Daoy (cell line): Measurements from ENCODE around the gene SNN. TPM values are rescaled to one million over a fixed set of nuclear protein-coding genes. Genes with fewer than 3 reads are reported as not detected.

Source experiments
- DNase-seq: peaks from one replicate; pipeline ENCODE4 v3.0.0-alpha.2; 2015; ENCODE audit warnings: low read depth
- total RNA-seq: library from RNA; depleted of rRNA; stranded (reverse); fragments of >200 nt; shearing (Covaris generic); gene quantifications from 2 replicates; pipeline ENCODE4 v1.2.3, GENCODE V29; 2014

Gene SNN
- total RNA-seq, 1 experiment from 2014 or later = 3.5 TPM

DNA sequence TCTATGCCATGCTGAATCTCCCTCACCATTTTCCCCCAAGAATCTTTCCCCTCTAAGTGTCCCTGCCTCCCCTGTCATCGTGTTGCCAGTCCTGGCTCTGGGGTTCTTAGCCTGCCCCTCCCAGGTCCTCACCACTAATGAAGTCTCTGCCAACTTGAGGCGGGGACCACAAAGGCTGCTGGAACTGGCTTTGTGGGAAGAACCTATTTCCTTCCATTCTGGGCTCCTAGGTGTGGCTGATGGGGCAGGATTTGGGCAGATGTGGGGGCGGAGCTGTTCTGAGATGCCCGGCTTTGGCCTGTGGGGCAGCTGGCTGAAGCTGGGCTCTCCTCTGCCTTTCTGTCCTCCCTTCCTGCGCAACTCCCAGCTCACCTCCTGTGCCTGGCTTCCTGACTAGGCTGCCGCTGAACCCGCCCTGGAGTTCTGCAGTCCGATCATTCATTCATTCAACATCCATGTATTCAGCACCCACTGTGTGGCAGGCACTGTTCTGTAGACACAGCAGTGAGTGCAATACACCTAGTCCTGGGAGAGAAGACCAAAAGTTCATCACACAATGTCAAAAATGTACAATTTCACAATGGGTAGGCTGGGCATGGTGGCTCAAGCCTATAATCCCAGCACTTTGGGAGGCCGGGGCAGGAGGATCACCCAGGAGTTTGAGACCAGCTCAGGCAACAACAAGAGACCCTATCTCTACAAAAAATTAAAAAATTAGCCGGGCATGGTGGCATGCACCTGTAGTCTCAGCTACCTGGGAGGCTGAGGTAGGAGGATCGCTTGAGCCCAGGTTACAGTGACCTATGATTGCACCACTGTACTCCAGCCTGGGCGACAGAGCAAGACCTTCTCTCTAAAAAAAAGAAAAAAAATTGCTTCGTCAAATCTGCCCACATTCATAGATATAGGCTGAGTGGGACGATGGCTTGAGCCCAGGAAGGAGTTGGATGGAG, 1.9 kb upstream of the SNN start:
- no peak for DNase-seq

GRCh38 chr16:11667221-11667823, 933 bp upstream of the SNN start:
- no peak for DNase-seq

- no peak for DNase-seq
Observed at GRCh38 chr16:11668623-11669379, 546 bp downstream of the SNN start.

DNA sequence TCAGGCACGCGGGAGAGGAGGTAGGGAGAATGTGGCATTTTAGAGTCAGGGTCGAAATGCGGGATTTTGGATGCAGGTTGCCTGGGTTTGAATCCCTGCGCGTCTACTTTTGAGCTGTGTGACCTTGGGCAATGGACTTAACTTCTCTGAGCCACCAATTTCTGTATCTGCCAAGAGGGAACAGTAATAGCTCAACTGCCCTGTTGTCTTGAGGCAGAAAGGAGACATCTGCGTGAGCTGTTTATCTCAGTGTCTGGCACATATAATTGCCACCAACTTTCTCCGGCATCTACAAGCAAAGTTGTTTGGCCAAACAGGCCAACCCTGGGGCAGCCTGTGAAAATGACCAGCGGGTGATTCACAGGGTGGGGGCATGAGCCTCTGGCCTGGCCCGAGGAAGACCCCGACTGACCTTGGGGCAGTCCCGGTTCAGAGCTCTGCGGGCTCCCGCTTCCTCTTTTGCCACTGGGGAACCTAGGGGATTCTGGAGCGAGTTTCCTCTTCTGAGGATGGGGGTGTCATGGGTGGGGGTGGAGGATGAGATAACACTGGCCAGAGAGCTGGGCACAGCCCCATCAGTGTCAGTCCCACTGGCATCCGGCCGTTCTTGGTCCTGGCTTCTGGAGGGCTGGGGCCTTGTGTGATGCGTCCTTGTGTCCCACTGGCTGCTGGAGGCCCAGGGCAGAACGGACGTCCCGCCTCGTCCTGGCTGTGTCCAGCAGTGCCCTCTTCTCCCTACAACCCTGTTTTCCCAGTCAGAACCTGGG, 1.3 kb downstream of the SNN start:
- DNase-seq = no peak

GRCh38 chr16:11670171-11671131, 2.2 kb downstream of the SNN start:
- no peak for DNase-seq

DNA sequence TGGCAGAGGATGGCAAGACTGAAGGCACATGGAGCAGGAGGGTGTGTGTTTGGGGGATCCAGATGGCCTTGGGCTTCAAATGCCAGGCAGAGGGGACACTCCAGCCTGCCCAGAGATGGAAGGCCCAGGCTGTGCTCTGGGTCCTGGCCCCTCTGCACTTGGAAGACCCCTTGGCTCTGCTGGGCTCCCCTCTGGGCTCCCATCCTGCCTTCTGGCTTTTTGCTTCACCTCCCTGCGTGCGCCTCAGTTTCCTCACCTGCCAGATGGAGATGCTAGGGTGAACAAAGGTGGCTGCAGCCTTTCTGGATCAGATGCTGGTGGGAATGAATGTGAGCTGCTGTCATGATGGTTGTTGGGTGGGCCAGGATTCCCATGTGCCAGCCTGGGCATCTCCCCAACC, 3.0 kb downstream of the SNN start:
- no peak for DNase-seq

GRCh38 chr16:11671676-11672075, 3.4 kb downstream of the SNN start:
- no peak for DNase-seq

GRCh38 chr16:11672206-11673090, 4.2 kb downstream of the SNN start:
- DNase-seq = no peak

DNA sequence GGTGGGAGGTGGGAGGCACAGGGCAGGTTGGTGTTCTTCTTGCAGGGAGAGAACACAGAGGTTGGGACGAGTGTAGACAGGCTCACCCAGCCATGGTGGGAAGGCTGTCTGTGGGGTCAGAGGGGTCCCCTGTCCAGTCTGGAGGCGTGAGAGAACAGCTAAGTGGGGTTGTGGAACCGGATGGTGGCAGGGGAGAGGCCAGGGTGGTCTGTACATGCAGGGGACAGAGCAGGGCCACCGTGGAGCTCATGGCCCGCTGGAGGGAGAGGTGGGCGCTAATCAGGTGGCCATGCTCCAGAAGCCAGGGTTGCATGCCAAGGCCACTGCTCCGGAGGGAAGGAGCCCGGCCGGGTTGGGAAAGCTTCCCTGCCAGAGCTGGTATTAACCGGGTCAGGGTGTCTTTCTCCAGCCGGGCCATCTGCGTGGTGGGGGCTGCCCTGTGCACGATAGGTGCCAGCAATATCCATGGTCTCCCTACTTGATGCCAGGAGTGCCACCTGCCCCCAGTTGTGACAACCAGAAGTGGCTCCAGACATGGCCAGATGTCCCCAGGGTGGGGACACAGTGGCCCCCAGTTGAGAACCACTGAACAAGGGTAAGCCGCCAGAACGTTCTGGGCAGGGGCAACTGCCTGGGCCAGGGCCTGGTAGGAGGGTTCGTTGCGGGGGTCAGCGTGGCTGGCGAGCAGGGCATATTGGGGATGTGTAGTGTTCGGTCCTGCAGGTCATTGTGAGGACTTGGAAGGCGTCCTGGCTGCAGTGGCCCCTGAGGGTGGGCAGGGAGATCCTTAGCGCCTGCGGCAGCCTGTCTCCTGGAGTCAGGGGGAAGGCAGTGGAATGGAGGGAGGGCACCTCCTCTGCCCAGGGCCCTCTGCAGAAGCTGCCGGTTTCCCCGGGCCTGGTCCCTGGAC, 5.1 kb downstream of the SNN start:
- no peak for DNase-seq

GRCh38 chr16:11674001-11674817, 6.0 kb downstream of the SNN start:
- no peak for DNase-seq

DNA sequence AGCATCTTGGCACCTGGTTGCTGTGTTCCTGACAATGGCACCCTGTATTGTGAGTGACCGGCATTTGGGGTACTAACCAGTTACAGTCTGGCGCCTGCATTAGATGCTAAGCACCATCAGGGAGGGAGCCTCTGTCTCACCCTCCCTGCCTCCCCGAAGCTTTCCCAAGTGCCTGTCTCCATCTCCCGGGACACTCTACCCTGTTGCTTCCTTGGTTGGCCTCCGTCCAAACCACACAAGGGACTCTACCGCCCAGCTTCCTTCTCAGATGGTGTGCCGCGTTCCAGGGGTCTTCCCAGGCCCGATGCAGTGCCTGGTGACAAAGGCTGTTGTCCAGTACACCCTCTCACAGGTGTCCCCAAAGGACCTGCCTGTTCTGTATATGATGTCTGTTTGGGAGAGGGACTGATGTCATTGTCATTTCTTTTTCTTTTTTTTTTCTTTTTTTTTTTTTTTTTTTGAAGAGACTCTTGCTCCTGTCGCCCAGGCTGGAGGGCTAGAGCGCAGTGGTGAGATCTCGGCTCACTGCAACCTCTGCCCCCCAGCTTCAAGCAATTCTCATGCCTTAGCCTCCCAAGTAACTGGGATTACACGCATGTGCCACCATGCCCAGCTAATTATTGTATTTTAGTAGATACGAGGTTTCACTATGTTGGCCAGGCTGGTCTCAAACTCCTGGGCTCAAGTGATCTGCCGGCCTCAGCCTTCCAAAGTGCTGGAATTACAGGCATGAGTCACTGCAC, 6.7 kb downstream of the SNN start:
- DNase-seq = peak; percentile 55

DNA sequence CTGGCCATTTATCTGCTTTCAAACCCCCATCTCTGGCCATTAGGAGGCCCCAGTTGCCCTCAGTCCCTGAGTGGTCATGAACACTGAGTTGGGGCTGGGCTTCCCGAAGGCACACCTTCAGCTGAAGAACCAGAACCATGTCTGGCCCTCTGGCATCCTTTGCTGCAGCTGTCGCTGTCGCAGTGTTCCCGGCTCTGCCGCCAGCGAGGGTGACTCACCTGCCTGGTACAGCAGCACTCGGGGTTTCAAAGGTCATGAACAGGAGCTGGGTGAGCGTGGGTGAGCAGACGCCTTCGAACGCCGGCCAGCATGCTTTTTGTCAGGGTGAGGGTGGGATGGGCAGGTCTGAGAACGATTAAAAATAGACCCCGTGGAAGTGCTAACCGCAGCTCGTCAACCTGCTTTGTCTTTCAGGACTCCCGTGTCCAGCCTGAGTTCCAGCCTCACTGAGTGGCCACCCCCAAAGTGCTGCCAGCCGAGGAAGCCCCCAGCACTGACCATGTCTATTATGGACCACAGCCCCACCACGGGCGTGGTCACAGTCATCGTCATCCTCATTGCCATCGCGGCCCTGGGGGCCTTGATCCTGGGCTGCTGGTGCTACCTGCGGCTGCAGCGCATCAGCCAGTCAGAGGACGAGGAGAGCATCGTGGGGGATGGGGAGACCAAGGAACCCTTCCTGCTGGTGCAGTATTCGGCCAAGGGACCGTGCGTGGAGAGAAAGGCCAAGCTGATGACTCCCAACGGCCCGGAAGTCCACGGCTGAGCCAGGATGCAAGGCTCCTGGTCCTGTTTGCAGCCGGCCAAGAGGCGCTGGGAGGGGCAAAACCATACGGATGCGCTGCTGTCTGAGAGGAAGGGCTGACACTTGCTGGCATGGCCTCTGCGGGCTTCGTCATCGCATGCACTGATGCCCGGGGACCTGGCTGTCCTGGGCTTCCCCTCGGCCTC, 7.6 kb downstream of the SNN start:
- no peak for DNase-seq

GRCh38 chr16:11676799-11677198, 8.5 kb downstream of the SNN start:
- no peak for DNase-seq

- no peak for DNase-seq
Observed at GRCh38 chr16:11677451-11677951, 9.2 kb downstream of the SNN start.
